Superior temporal gyrus (tissue), 1 donor: ENCODE measurements around the gene CLCNKA.
"Not testable (repeated sequence)": the region's sequence is repeated elsewhere in the genome, so short reads cannot be mapped to it uniquely, and the experiment has no call there.

Source experiments
- DNase-seq: peaks from one replicate; pipeline ENCODE4 v3.0.0-alpha.2; 2016; ENCODE audit errors: extremely low spot score

CLCNKA gene

GRCh38 chr1:16017461-16018303 is 4.2 kb upstream of the CLCNKA start, which contains the start of gene HSPB7:
Gene HSPB7 (minus strand): TSS chr1:16018043. CDS start chr1:16017963, 80 bp downstream.
- no peak for DNase-seq

GRCh38 chr1:16018308-16018707 is 3.5 kb upstream of the CLCNKA start:
- no peak for DNase-seq

GRCh38 chr1:16018749-16019643 is 2.8 kb upstream of the CLCNKA start:
- no peak for DNase-seq

- DNase-seq, result no peak
Observed at GRCh38 chr1:16019644-16020277, 2.1 kb upstream of the CLCNKA start.

- no peak for DNase-seq
Observed at GRCh38 chr1:16020325-16020724, 1.5 kb upstream of the CLCNKA start.

- DNase-seq, result not testable (repeated sequence)
Observed at GRCh38 chr1:16020878-16021277, 958 bp upstream of the CLCNKA start.

- DNase-seq, result no peak
Observed at GRCh38 chr1:16022393-16022792, 557 bp downstream of the CLCNKA start.

- no peak for DNase-seq
Observed at GRCh38 chr1:16023050-16023653, 1.3 kb downstream of the CLCNKA start.

- not testable (repeated sequence) for DNase-seq
Observed at GRCh38 chr1:16026302-16026701, 4.5 kb downstream of the CLCNKA start.

GRCh38 chr1:16026723-16027484 is 5.1 kb downstream of the CLCNKA start:
- no peak for DNase-seq

GRCh38 chr1:16028237-16029002 is 6.6 kb downstream of the CLCNKA start:
- DNase-seq, result no peak

- DNase-seq, result not testable (repeated sequence)
Observed at GRCh38 chr1:16029003-16029268, 7.1 kb downstream of the CLCNKA start.

GRCh38 chr1:16029288-16029687 is 7.5 kb downstream of the CLCNKA start:
- no peak for DNase-seq

- no peak for DNase-seq
Observed at GRCh38 chr1:16031551-16031950, 9.7 kb downstream of the CLCNKA start.

- peak; percentile 73 for DNase-seq
Observed at GRCh38 chr1:16032388-16033102, 10.7 kb downstream of the CLCNKA start.

- DNase-seq, result not testable (repeated sequence)
Observed at GRCh38 chr1:16033103-16033632, 11.3 kb downstream of the CLCNKA start.

GRCh38 chr1:16036461-16036860 is 14.6 kb downstream of the CLCNKA start:
- not testable (repeated sequence) for DNase-seq

GRCh38 chr1:16038620-16038912 is 16.7 kb downstream of the CLCNKA start:
- DNase-seq, result no peak

GRCh38 chr1:16039871-16040270 is 18.0 kb downstream of the CLCNKA start:
- not testable (repeated sequence) for DNase-seq

- DNase-seq, result no peak
Observed at GRCh38 chr1:16041200-16041599, 19.4 kb downstream of the CLCNKA start.
